Measurements from ENCODE around the gene CHADL. TPM values are rescaled to one million over a fixed set of nuclear protein-coding genes. Genes with fewer than 3 reads are reported as not detected.

Gene CHADL
- total RNA-seq, 4 donors from 2014 or later, result 0.85 to 3.4 (median 2.0) TPM; not detected in 1

DNA sequence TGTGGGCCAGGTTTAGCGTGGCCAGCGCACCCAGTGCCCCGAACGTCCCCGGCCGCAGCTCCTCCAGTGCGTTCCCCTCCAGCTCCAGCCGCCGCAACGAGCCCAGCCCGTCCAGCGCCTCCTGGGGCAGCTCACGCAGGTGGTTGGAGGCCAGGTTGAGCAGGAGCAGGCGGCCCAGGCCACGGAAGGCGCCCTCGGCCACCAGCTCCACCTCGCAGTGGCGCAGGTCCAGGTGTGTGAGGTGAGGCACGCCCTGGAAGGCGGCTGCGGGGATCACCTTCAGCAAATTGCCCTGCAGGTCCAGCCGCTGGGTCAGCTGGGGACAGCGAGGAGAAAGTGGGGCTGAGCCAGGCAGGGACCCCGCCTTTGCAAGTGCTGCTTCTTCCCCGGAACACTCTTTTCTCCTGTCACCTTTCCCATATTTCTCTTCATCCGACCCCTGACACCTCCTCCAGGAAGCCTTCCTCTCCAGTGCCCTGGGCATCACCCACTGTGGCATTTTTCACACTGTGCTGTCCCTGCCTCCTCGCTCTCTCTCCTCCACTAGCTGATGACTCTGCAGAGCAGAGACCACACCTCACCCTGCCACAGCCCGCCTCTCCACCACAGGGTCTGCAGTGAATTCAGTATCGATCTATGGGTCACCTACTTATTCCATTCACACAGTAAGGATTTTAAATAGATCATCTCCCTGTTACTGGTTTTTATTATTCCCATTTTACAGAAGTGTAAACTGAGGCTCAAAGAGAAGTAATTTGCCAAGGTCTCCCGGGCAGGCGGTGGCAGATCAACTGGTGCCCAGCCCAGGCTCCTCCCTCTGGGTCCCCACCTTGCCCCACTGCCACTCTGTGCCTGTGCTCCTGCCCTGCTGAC is 1.9 kb downstream of the CHADL start:
- TF ChIP-seq, protein P1, sequence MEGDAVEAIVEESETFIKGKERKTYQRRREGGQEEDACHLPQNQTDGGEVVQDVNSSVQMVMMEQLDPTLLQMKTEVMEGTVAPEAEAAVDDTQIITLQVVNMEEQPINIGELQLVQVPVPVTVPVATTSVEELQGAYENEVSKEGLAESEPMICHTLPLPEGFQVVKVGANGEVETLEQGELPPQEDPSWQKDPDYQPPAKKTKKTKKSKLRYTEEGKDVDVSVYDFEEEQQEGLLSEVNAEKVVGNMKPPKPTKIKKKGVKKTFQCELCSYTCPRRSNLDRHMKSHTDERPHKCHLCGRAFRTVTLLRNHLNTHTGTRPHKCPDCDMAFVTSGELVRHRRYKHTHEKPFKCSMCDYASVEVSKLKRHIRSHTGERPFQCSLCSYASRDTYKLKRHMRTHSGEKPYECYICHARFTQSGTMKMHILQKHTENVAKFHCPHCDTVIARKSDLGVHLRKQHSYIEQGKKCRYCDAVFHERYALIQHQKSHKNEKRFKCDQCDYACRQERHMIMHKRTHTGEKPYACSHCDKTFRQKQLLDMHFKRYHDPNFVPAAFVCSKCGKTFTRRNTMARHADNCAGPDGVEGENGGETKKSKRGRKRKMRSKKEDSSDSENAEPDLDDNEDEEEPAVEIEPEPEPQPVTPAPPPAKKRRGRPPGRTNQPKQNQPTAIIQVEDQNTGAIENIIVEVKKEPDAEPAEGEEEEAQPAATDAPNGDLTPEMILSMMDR (IDR thresholded peaks at IDR 0.05; ENCODE audit: low read depth), result no peak

GRCh38 chr22:41237707-41238569 is 2.8 kb downstream of the CHADL start:
- TF ChIP-seq, protein P1 (IDR thresholded peaks at IDR 0.05; ENCODE audit: low read depth), result no peak

DNA sequence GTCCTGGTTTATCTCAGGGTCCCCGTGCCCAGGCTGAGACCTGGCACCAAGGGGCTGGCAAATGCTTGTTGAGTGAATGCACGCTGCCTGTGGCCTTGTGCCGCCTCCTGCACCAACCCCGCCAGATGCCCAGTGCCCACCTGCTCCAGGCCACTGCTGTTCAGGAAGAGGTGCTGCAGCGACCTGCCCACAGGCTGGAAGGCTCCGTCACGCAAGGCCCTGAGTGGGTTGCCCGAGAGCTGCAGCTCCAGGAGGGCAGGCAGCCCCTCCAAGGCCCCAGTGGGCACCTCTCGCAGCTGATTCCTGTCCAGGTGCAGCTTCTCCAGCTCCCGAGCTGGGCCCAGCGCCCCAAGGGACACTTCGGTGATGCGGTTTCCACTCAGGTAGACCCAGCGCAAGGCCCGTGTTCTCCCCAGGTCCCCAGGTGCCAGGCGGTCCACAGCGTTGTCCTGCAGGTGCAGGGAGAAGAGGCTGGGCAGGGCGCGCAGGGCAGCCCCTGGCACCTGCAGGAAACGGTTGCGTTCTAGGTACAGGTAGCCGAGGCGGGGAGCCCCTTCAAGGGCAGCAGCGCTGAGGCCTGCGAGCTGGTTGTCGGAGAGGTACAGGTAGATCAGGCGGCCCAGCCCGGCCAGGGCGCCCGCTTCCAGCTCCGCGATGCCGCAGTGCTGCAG is 3.6 kb downstream of the CHADL start:
- TF ChIP-seq, protein P1 (IDR thresholded peaks at IDR 0.05; ENCODE audit: low read depth), result no peak

GRCh38 chr22:41234815-41235695 is 5.7 kb downstream of the CHADL start:
- TF ChIP-seq, protein P1 (IDR thresholded peaks at IDR 0.05; ENCODE audit: low read depth), result no peak

- TF ChIP-seq, protein P1 (IDR thresholded peaks at IDR 0.05; ENCODE audit: low read depth), result no peak
Measured at GRCh38 chr22:41231369-41231768, 9.4 kb downstream of the CHADL start.

DNA sequence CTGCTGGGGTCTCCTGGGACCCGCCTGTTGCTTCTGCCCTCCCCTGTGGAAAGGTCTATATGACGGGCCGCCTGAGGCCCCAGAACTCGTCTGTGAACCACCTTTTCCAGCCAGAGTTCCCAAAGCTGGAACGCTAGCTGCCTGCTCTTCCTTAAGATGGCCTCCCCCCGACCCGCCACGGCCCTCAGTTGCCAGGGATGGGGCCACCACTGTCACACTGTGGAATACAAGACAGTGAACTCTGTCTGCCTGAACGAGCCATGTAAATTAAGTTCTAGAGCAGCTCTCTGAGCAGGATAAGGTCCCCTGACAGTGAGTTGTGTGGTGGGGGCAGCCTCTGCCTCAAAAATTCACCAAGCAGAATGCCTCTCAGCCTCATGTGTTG is 10.3 kb downstream of the CHADL start:
- TF ChIP-seq, protein P1 (IDR thresholded peaks at IDR 0.05; ENCODE audit: low read depth), result no peak
